Hypothalamus (tissue), 51 donors: ENCODE data around the gene CACNA1G.

Experiments
- DNase-seq, 51 donors: peaks; one replicate each; lab custom pipeline; 2025; lab: John Stamatoyannopoulos, UW

The CACNA1G gene

DNA sequence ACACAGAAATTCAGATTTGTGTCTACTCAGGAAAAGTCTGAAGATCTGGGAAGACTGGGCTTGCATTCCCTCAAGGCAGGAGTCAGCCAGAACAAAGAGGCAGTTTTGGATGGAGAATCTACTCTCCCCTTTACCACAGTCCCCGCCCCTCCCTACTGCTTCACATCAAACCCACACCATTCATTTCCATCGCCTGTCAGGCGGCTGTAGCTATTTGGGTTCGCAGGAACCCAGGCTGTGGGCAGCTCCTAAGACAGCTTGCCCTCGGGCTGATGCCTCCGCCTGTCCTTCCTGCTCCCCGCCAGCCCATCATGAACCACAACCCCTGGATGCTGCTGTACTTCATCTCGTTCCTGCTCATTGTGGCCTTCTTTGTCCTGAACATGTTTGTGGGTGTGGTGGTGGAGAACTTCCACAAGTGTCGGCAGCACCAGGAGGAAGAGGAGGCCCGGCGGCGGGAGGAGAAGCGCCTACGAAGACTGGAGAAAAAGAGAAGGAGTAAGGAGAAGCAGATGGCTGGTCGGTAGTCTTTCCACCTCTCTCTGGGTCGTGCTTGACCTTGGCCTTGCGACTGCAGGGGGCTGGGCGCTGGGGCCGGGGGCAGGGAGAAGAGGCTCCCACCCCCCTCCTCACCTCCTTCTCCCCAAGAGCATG lies 47.1 kb downstream of the CACNA1G start:
- no peak for DNase-seq

- peak in 1 of 51 donors; percentile 7 for DNase-seq
Measured at GRCh38 chr17:50608700-50609379, 48.3 kb downstream of the CACNA1G start.

GRCh38 chr17:50609380-50610074 lies 49.0 kb downstream of the CACNA1G start:
- no peak for DNase-seq

DNA sequence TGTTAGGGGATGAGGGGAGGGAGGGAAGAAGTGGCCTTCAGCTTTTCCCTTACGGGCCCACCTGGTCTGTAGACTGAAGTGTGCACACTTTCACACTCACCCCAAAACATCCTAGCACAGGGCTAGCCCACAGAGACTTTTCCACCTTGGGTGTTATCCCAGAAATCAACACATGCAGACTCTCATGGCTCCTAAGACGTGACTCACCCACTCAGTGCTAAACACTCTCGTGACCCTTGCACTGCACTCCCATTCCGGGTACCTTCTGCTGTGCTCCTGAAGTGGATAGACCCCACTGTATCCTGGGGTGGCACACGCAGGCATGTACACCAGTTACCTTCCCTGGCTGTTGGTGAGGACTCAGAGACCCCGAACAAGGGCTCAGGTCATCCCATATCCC lies 51.1 kb downstream of the CACNA1G start:
- DNase-seq = no peak

- no peak for DNase-seq
Measured at GRCh38 chr17:50612281-50612680, 51.8 kb downstream of the CACNA1G start.

DNA sequence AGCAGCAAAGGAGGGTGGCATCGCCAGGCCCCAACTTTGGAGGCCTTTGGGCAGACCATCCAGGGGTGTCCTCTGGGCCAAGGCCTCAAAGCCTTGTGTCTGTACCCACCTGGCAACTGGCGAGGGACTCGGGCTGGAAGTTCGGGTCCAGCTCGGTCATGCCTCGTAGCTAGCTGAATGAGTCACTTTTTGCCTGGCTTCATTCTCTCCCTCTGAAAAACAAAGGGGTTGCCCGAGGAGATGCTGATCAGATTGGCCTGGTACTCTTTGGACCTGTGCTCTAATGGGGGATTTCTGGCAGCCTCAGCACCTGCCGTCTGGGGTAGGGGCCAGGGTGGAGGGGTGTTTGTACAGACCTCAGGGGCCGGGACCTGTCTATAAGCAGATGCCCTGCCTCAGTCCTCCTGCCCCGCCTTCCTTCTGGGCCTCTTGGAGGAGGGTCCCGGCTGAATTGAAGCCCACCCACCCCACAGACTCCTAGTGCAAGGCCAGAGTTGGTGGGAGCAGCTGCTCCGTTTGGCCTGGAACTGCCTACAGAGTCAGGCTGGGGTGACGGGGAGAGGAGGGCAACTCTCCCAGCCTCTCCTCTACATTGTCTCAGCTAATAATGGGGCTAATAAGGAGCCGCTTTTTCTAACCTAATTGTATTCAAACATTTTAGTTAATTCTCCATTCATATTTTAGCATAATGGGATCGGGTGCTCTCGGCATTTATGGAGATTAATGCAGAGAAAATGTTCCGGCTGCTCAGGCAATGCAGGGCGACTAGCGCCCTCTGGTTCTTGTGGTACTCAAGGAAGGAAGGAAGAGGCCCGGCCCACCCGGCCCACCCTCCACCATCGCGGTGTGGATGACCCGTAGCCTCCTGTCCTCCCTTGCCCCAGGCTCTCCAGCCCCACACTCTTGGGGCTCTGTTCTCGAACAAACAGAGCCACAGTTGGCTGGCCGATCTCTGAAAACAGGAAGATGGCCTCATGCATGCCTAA lies 52.8 kb downstream of the CACNA1G start:
- peak in 3 of 51 donors; percentile 10 to 21 (median 12) for DNase-seq

DNA sequence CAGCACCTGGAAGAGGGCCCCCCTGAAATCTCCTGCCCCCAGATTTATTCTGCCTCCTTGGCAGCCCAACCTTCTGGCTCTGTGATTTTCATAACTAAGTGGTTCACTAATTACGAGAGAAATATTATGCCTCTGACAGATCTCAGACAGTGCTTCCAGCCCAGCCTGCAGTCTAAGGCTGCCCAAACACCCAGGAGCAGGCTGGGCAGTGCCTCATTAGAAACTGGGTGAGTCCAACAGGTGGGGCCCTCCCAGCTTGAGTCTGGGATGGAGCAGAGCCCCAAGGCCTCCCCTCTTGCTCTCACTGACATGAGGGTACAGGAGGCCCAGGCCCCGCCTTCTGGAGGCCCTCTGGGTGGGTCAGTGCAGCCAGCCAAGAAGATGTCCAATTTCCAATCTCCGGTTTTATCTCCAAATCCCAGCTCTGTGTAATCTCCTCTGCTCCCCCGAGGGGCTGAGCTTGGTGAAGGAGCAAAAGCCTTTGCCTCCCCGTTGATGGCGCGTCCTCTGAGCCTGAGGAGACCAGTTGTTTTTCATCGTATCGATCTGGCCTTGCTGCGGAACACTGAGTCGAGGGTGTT lies 54.0 kb downstream of the CACNA1G start:
- no peak for DNase-seq

GRCh38 chr17:50615828-50616227 lies 55.3 kb downstream of the CACNA1G start:
- no peak for DNase-seq

- DNase-seq = peak in 1 of 51 donors; percentile 17
Measured at GRCh38 chr17:50618300-50618699, 57.8 kb downstream of the CACNA1G start.

DNA sequence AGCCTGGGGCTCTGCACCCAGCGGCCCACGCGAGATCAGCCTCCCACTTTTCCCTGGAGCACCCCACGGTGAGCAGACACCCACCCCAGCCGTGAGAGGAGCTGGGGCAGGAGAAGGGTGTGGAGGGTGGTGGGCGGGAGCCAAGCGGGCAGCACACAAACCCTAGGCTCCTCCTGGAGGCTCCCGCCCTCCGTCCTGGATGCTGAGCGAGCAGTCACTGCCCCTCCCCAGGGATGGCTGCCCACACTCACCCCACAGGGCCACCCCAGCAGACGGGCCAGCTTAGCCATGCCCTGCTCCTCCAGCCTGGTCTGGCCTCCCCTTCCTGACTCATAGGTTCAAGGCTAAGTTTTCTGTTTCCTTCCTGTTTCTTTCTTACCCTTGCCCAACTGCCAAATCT lies 58.4 kb downstream of the CACNA1G start:
- no peak for DNase-seq

DNA sequence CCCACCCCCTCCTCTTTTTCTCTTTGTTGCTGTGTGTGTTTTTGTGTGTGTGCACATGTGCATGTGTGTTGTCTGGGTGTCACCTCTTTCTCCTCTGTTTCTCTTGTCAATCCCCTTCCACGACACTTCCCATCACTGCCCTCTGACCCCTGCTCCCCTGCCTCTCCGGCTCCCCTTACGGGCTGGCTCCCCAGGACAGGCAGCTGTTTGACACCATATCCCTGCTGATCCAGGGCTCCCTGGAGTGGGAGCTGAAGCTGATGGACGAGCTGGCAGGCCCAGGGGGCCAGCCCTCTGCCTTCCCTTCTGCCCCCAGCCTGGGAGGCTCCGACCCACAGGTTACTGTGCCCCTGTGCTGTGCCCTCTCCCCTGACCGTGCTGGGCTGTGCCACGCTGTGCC lies 59.0 kb downstream of the CACNA1G start:
- no peak for DNase-seq

- no peak for DNase-seq
Measured at GRCh38 chr17:50620237-50620636, 59.7 kb downstream of the CACNA1G start.

DNA sequence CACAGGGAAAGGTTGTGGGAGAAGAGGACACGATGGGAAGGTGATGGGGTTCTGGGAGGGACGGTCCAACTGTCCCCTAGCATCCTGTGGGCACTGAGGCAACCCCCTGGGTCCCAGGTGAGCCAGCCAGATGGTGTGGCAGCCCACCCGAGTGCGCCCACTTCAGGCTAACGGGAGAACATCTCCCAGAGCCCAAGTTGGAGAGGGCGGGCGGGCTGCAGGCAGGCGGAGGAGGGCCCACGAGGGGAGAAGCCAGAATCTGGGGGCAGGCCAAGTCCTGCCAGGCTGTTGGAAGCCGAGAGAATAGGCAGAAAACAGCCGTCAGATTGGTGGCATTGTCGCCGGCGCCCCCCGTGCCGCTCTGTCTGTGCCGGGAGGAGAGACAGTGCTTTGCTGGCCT lies 60.3 kb downstream of the CACNA1G start:
- peak in 2 of 51 donors; percentile 12 to 62 for DNase-seq

GRCh38 chr17:50621574-50622031 lies 61.1 kb downstream of the CACNA1G start:
- peak in 1 of 51 donors; percentile 19 for DNase-seq

GRCh38 chr17:50624321-50624934 lies 63.9 kb downstream of the CACNA1G start:
- peak in 1 of 51 donors; percentile 6 for DNase-seq

- no peak for DNase-seq
Measured at GRCh38 chr17:50625032-50625871, 64.7 kb downstream of the CACNA1G start.

GRCh38 chr17:50626037-50626574 lies 65.6 kb downstream of the CACNA1G start:
- DNase-seq = peak in 34 of 51 donors; percentile 3 to 65 (median 30)

DNA sequence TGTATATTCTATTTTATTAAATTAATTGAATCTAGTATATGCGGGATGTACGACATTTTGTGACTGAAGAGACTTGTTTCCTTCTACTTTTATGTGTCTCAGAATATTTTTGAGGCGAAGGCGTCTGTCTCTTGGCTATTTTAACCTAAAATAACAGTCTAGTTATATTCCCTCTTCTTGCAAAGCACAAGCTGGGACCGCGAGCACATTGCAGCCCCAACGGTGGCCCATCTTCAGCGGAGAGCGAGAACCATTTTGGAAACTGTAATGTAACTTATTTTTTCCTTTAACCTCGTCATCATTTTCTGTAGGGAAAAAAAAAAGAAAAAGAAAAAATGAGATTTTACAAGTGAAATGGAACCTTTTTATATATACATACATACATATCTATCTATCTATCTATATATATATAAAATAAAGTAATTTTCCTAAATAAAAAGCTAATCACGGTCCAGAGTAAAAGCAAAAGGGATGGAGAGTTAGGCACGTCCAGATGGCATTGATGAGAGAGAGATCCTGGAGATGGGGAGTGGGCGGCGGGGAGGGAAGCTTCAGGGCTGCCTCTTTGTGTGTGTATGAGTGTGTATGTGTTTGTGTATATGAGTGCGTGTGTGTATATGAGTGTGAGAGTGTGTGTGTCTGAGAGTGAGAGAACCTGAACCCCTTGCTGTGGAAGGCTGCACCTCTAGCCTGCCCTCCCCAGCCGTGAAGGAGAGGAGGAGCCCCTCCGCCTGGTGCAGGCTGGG lies 66.7 kb downstream of the CACNA1G start:
- DNase-seq = no peak
